ENCODE measurements around the gene NEU3. TPM values are rescaled to one million over a fixed set of nuclear protein-coding genes. Genes with fewer than 3 reads are reported as not detected.

NEU3 gene
- total RNA-seq, 1 experiment from 2014 or later, result 19.3 TPM

GRCh38 chr11:75028724-75029123, 40.0 kb downstream of the NEU3 start:
- no TSS peak for BruUV-seq (replicated peaks)
- Mint-ChIP-seq H3K27me3 (ENCODE audit: insufficient read depth, unreplicated experiment) (peaks cover 9% of the 10 kb centered on the region), H3K4me1 (ENCODE audit: low read depth, unreplicated experiment) (no peaks in the 10 kb centered on the region), H3K4me3 (ENCODE audit: unreplicated experiment) (no peak overlapping the region), H3K9me3 (ENCODE audit: unreplicated experiment) (no peaks in the 10 kb centered on the region), H3K36me3 (ENCODE audit: insufficient read depth, unreplicated experiment) (no peaks in the 10 kb centered on the region), H3K27ac (ENCODE audit: unreplicated experiment) (no peak overlapping the region)
- Histone ChIP-seq H3K36me3 (ENCODE audit: control insufficient read depth, insufficient read depth, low read length) (no peaks in the 10 kb centered on the region), H3K27me3 (replicated peaks; ENCODE audit: control insufficient read depth, insufficient read depth, low read length) (no peaks in the 10 kb centered on the region), H3K9me3 (no peaks in the 10 kb centered on the region), H3K4me1 (no peaks in the 10 kb centered on the region), H3K4me3 (ENCODE audit: low read depth, low read length) (no peak overlapping the region)
- DNase-seq, result no peak
- ChIA-PET POLR2A (no interaction called here), CTCF (interaction anchor here (0.6 to 2.8 kb wide), 2 partner anchors 28 to 220 kb away, joined by 3 to 15 read pairs; no protein-coding TSS in a partner anchor)
- TF ChIP-seq, protein P1, sequence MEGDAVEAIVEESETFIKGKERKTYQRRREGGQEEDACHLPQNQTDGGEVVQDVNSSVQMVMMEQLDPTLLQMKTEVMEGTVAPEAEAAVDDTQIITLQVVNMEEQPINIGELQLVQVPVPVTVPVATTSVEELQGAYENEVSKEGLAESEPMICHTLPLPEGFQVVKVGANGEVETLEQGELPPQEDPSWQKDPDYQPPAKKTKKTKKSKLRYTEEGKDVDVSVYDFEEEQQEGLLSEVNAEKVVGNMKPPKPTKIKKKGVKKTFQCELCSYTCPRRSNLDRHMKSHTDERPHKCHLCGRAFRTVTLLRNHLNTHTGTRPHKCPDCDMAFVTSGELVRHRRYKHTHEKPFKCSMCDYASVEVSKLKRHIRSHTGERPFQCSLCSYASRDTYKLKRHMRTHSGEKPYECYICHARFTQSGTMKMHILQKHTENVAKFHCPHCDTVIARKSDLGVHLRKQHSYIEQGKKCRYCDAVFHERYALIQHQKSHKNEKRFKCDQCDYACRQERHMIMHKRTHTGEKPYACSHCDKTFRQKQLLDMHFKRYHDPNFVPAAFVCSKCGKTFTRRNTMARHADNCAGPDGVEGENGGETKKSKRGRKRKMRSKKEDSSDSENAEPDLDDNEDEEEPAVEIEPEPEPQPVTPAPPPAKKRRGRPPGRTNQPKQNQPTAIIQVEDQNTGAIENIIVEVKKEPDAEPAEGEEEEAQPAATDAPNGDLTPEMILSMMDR (IDR thresholded peaks at IDR 0.05; ENCODE audit: insufficient read depth in 1 of 2, low read depth in 1 of 2, low read length in 1 of 2, severe bottlenecking in 1 of 2, unreplicated experiment in 1 of 2), result no peak
- intact Hi-C loops (cut with micrococcal nuclease; ENCODE audit: unreplicated experiment), result no loop called here

DNA sequence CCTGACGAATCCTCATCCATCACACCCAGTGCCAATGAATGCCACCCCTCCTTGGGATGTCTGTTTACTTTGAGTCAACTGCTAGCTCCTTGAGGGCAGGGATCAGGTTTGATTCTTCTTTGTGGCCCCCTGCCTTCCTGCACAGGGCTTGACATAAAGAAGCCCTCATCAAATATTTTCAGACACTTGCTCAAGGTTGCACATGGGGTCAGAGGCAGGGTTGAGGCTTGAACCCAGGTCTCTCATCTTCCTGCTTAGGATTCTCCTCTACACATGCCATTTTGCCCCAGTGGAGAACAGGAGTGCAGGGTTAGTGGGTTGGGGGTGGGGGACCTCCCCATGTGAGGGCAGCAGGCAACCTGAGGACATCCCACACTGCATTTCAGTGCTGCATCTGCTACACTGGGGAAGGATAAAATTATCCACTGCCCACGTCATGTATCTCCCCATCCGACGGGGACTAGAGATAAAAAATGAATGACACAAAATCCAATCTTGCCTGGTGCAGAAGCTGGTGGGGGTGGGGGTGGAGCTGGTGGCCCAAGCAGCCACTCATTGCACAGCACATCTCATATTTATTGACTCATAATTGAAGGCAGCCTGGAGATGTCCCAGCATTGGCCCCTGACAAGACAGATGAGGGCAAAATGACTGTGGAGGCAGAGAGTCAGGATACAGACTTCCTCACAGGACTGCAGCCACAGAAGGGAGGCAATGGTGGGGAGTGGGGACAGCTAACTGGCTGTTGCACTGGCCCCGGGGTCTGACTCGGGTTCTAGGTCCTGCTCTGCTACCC, 41.3 kb downstream of the NEU3 start:
- Histone ChIP-seq H3K4me3 (ENCODE audit: low read depth, low read length) (no peak overlapping the region), H3K36me3 (ENCODE audit: control insufficient read depth, insufficient read depth, low read length) (no peaks in the 10 kb centered on the region), H3K27me3 (replicated peaks; ENCODE audit: control insufficient read depth, insufficient read depth, low read length) (no peaks in the 10 kb centered on the region), H3K4me1 (no peaks in the 10 kb centered on the region), H3K9me3 (no peaks in the 10 kb centered on the region)
- no peak overlapping the region for H3K27ac Mint-ChIP-seq (ENCODE audit: unreplicated experiment)
- H3K36me3 Mint-ChIP-seq (ENCODE audit: insufficient read depth, unreplicated experiment), result no peaks in the 10 kb centered on the region
- H3K4me3 Mint-ChIP-seq (ENCODE audit: unreplicated experiment), result no peak overlapping the region
- DNase-seq, result no peak
- CTCF ChIA-PET, result no interaction called here
- BruUV-seq (replicated peaks), result no TSS peak
- no peaks in the 10 kb centered on the region for H3K9me3 Mint-ChIP-seq (ENCODE audit: unreplicated experiment)
- peaks cover 9% of the 10 kb centered on the region for H3K27me3 Mint-ChIP-seq (ENCODE audit: insufficient read depth, unreplicated experiment)
- no peaks in the 10 kb centered on the region for H3K4me1 Mint-ChIP-seq (ENCODE audit: low read depth, unreplicated experiment)
- intact Hi-C loops (cut with micrococcal nuclease; ENCODE audit: unreplicated experiment), result no loop called here
- POLR2A ChIA-PET, result no interaction called here
- TF ChIP-seq, protein P1 (IDR thresholded peaks at IDR 0.05; ENCODE audit: insufficient read depth in 1 of 2, low read depth in 1 of 2, low read length in 1 of 2, severe bottlenecking in 1 of 2, unreplicated experiment in 1 of 2), result no peak

GRCh38 chr11:75031224-75031753, 42.6 kb downstream of the NEU3 start:
- Mint-ChIP-seq H3K27me3 (ENCODE audit: insufficient read depth, unreplicated experiment) (peaks cover 9% of the 10 kb centered on the region), H3K36me3 (ENCODE audit: insufficient read depth, unreplicated experiment) (no peaks in the 10 kb centered on the region), H3K27ac (ENCODE audit: unreplicated experiment) (no peak overlapping the region), H3K4me3 (ENCODE audit: unreplicated experiment) (no peak overlapping the region), H3K9me3 (ENCODE audit: unreplicated experiment) (no peaks in the 10 kb centered on the region), H3K4me1 (ENCODE audit: low read depth, unreplicated experiment) (no peaks in the 10 kb centered on the region)
- intact Hi-C loops (cut with micrococcal nuclease; ENCODE audit: unreplicated experiment), result no loop called here
- Histone ChIP-seq H3K4me3 (ENCODE audit: low read depth, low read length) (no peak overlapping the region), H3K36me3 (ENCODE audit: control insufficient read depth, insufficient read depth, low read length) (no peaks in the 10 kb centered on the region), H3K9me3 (no peaks in the 10 kb centered on the region), H3K4me1 (no peaks in the 10 kb centered on the region), H3K27me3 (replicated peaks; ENCODE audit: control insufficient read depth, insufficient read depth, low read length) (no peaks in the 10 kb centered on the region)
- no peak for DNase-seq
- TF ChIP-seq, protein P1 (IDR thresholded peaks at IDR 0.05; ENCODE audit: insufficient read depth in 1 of 2, low read depth in 1 of 2, low read length in 1 of 2, severe bottlenecking in 1 of 2, unreplicated experiment in 1 of 2), result no peak
- BruUV-seq (replicated peaks), result no TSS peak
- ChIA-PET POLR2A (no interaction called here), CTCF (interaction anchor here (1.0 to 2.1 kb wide), 5 partner anchors 8 to 217 kb away, joined by 3 to 15 read pairs (median 4); no protein-coding TSS in a partner anchor)
